ENCODE data around the gene FKRP.

FKRP gene

DNA sequence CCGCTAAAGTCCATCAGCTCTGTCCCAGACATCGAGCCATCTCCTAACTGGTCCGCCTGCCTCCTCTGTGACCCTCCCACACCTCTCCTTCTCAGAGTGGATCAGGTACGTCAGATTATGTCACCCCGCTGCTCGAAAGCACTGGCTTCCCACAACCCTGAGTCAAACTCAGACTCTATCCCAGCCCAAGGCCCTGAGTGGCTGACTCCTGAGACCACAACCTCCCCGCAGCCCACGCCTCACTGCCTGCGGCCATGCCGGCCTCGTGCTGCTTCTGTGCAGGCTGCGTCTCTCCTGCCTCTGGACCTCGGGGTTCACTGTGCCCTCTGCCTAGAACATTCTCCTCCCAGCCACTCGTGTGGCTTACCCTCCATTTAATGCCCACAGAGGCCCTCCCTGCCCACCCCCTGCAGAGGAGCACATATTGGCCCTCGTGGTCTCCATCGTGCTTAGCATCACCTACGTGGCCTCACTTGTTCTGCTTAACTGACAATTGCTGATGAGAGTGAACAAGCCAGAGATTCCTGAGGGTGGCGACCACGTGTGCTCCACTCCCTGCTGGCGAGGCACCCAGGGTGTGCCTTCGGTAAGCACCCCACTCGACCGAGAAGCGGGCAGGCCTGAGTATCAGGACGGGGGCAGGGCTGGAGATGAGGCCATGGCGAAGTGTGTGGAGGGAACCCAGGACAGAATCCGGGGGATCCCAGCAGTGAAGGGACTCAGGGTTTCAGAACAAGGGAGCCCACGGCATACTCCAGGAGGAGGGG, 13.5 kb upstream of the FKRP start:
- DNase-seq (ENCODE audit: low spot score) = no peak

DNA sequence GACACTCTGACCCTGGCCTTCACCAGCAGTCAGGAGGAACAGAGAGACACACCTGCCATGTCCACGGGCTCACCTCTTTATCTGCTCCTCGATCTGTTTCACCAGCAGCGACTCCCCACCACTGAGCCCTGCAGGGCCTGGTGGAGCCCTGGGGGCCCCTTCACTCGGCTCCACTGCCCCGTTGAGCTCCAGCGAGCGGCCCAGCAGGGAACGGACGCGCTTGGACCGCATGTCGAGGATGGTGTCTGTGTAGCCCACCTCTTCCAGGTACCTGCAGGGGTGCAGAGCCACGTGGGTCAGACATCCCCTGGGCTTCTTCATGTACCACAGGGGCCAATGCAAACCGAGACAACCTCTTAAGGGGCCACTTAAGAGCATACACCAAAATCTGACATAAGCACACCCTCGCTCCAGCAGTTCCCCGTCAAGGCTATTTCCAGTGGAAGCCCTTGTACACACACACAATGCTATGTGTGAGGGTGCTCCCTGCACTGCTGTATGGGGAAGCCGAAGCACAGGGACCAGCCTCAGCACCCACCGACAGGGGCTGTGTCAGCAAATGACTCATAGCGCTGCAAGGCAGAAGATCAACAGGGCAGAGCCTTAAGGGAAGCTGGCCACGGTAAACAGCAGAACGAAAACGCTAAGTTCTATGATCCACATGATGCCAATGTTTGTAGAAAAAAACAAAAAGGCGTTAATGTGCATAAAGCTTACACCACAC, 12.7 kb upstream of the FKRP start:
- DNase-seq (ENCODE audit: low spot score) = no peak

- DNase-seq (ENCODE audit: low spot score) = no peak
Observed at GRCh38 chr19:46733690-46734292, 12.1 kb upstream of the FKRP start.

GRCh38 chr19:46736531-46737297, 9.1 kb upstream of the FKRP start:
- DNase-seq (ENCODE audit: low spot score) = no peak

- DNase-seq (ENCODE audit: low spot score) = no peak
Observed at GRCh38 chr19:46737298-46737654, 8.6 kb upstream of the FKRP start.

DNA sequence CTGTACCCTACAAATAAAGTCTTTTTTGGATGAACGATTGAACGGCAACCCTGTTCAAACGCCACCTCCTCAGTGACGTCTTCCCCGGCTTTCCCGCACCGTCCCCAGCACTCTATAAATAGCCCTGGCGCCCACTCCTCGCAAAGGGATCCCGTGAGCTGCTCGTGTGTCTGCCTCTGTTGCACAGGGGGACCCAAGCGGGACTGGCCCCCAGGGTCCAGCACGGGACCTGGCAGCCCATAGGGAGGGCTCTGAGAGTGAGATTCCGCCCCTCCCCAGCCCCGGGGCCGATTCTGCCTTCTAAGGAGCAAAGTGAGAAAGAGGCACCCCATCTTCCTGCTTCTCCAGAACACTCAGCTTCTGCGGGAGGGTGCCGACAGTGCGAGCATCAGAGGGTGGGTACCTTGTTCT, 8.1 kb upstream of the FKRP start:
- no peak for DNase-seq (ENCODE audit: low spot score)

DNA sequence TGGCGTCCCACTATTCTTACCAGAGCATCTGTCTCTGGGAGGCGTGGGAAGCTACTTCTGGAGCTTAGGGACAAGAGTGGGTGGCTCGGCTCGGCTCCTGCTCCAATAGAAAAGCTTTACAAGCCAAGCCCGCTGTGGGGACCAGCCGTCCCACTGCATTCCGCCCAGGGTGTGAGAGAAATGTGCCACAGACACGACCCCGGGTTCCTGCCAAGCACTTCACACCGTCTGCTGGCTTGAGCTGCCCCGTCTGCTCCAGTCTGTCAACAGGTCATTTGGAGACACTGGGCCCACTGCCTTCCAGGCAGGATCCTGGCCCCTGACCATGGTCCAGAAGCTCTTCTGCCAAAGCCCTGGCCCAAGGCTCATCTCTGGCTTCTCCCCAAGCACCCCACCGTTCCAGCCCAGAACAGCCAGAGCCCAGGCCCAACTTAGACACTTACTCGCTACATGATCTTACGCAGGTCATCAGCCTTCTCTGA, 6.5 kb upstream of the FKRP start:
- no peak for DNase-seq (ENCODE audit: low spot score)

DNA sequence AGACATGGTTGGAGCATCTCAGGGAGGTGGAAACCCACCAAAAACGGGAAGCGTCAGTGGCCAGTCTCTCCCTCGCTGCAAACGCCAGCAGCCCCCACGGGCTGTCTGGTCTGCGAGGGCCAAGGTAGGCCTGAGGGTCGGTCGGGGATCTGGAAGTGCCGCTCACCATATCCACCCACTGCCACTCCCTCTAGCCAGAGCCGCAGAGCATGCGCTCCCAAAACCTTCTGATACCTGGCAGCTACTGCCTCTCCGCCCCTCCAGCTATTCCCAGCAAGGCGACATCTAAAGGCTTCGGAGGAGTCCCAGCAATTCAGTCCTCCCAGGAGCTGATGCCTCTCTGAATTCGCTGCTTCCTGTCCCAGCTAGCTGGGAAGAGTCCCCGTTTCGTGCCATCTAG, 4.4 kb upstream of the FKRP start:
- no peak for DNase-seq (ENCODE audit: low spot score)

DNA sequence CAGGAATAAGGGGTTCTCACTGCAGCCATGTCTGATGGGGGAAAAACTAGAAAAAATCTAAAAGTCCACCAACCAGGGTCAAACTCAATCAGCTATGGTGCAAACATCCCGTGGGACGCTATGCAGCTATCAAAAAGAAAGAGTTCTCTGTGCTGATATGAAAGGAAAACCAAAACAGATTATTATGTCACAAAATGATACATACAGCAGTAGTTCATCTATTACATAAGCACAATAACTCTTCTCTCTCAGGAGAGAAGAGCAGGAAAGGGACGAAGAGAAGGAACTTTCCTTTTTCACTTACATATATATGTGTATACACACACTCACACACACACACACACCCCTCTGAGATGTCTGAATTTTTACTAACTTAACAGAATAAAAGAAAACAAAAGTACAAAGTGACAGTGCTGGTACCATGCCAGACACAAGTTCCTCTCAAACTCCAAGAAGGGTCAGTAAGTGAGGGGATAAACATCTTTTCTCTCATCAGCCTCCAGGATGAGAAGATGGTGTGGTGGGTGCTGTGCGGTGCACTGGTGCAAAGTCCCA, 2.9 kb upstream of the FKRP start:
- DNase-seq (ENCODE audit: low spot score) = no peak

DNA sequence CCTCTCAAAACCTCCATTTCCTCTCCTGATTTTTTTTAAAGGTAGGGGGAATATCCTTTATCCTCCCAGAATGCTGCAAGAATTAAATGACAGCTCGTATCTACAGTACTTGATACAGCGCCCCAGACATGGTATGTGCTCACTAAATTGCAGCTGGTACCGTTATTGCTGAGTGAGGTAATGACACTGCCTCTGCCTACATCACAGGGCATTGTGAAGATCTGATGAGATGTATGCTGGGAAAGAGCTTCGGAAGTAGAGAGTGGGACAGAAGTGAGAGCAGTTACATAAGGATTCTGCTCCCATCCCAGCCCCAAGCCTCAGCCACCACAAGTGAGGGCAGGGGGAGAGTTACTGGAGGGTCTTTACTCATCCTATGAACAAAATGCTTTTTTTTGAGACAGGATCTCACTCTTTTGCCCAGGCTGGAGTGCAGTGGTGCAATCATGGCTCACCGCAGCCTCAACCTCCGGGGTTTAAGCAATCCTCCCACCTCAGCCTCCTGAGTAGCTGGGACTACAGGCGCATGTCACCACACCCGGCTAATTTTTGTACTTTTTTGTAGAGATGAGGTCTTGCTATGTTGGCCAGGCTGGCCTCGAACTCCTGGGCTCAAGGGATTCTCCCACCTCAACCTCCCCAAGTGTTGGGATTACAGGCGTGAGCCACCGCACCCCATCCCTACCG, 1.7 kb upstream of the FKRP start:
- no peak for DNase-seq (ENCODE audit: low spot score)

GRCh38 chr19:46745030-46745429, 827 bp upstream of the FKRP start:
- DNase-seq (ENCODE audit: low spot score) = no peak

DNA sequence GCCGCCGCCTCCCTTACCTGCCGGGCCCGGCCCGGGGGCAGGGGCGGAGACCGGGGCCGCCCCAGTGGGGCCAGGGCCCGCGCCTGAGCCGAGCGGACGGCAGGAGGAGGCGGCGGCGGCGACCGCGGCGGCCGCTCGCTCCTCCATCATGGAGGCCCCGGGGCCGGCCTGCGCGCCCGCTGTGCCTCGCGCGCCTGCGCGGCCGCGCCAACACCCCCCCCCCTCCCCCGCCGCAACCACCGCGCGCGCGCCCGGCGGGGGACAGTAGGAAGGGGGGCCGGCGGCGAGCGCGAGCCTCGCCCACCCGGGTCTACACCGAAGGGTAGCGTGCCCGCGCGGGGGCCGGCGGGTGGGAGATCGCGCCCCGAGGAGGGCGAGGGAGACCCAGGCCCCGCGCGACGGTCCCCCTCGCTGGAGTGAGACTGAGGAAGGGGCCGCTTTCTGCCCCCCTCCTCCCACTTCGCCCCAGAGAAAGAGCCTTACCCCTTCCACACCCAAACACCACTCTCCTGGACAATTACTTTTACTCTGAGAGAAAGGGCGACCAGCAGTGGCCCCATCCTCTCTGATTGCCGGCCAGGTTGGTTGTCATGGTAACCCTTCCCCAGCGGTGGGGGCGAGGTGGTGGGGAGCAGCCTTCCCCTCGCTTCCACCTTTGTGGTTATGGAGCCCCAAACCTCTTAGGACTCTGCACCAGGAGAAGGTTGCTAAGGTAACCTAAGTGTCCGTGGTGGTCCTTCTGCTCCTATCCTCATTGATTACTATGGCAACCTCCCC, 612 bp downstream of the FKRP start, which contains the start of gene STRN4:
Gene STRN4, minus strand, starts transcription at position 170 of the 777 bp plus-strand sequence. Its CDS starts 20 bp downstream, at position 150.
- DNase-seq (ENCODE audit: low spot score) = no peak

GRCh38 chr19:46748325-46749109, 2.7 kb downstream of the FKRP start:
- no peak for DNase-seq (ENCODE audit: low spot score)

DNA sequence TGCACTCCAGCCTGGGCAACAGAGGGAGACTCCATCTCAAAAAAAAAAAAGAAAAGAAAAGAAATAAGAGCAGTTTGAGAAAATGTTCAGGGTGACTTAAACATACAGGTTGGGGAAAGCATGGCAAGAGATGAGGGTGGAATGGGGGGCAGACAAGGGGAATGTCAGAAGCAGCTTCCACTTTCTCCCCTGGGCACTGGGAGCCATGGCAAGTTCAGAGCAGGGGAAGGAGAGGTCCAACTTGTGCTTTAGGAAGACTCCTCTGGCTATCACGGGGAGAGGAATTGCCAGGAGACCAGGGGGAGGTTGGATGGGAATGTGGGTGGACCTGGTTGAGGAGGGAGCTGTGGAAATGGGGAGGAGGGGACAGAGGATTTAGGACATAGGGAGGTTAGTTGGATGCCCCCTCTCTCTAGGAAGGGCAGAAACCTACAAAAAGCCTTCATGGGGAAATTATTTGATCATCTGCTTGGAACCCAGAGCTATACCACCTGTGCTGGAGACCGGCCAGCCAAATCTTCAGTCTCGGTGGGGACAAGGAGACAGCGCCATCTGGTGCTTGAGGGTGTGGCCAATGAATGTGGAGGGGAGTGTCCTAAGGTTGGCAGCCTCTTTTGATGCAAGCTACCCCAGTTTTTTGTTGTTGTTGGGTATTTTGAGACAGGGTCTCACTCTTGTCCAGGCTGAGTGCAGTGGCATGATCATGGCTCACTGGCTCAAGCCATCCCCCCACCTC, 7.7 kb downstream of the FKRP start:
- no peak for DNase-seq (ENCODE audit: low spot score)

DNA sequence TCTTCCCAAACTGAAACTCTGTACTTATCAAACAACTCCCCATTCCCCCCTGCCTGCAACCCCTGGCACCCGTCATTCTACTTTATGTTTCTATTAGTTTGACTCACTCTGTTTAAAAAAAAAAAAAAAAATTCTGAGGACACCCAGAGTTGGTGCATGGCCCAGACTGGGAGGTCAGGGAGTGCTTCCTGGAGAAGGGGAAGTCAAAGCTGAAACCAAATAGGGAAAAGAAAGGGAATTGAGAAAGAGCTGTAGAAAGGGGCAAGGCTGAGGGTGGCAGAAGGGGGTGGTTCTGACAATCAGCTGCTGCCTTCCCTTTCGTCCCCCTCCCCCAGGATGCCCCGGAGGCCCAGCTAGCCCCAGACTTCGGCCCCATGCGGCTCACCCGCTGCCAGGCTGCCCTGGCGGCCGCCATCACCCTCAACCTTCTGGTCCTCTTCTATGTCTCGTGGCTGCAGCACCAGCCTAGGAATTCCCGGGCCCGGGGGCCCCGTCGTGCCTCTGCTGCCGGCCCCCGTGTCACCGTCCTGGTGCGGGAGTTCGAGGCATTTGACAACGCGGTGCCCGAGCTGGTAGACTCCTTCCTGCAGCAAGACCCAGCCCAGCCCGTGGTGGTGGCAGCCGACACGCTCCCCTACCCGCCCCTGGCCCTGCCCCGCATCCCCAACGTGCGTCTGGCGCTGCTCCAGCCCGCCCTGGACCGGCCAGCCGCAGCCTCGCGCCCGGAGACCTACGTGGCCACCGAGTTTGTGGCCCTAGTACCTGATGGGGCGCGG, 9.4 kb downstream of the FKRP start:
- DNase-seq (ENCODE audit: low spot score) = no peak

GRCh38 chr19:46755853-46756543, 10.1 kb downstream of the FKRP start:
- no peak for DNase-seq (ENCODE audit: low spot score)

DNA sequence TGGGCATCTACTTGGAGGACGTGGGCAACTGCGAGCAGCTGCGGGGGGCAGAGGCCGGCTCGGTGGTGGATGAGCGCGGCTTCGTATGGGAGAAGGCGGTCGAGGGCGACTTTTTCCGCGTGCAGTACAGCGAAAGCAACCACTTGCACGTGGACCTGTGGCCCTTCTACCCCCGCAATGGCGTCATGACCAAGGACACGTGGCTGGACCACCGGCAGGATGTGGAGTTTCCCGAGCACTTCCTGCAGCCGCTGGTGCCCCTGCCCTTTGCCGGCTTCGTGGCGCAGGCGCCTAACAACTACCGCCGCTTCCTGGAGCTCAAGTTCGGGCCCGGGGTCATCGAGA, 10.7 kb downstream of the FKRP start:
- no peak for DNase-seq (ENCODE audit: low spot score)

GRCh38 chr19:46759206-46759605, 13.3 kb downstream of the FKRP start:
- DNase-seq (ENCODE audit: low spot score) = no peak
